Ectodermal cell (in vitro differentiated cells): ENCODE measurements around the gene ROBO4.
A peak's percentile ranks its signal among the peaks of the same experiment; 100 is the strongest.

Experiments used
- H3K27ac ChIP-seq: 2 replicates; pipeline ENCODE4 v1.7.0; 2013; ENCODE audit warnings: mild to moderate bottlenecking, low read depth, low read length; ENCODE audit not compliant: insufficient read depth, poor library complexity, severe bottlenecking
- H3K27me3 ChIP-seq: 2 replicates; pipeline ENCODE4 v1.7.0; 2013; ENCODE audit warnings: mild to moderate bottlenecking, low read length; ENCODE audit not compliant: insufficient read depth, control insufficient read depth, poor library complexity, severe bottlenecking
- H3K36me3 ChIP-seq: one replicate; pipeline ENCODE4 v1.7.0; 2013; ENCODE audit warnings: low read length; ENCODE audit not compliant: control insufficient read depth, insufficient read depth
- H3K4me1 ChIP-seq: one replicate; pipeline ENCODE4 v1.7.0; 2013; ENCODE audit warnings: low read length; ENCODE audit not compliant: control insufficient read depth, insufficient read depth
- H3K4me3 ChIP-seq: 2 replicates; pipeline ENCODE4 v1.7.0; 2013; ENCODE audit warnings: low read depth, low read length, control low read depth; ENCODE audit not compliant: insufficient read depth
- H3K9me3 ChIP-seq: 2 replicates; pipeline ENCODE4 v1.7.0; 2013; ENCODE audit warnings: mild to moderate bottlenecking, low read length, moderate library complexity; ENCODE audit not compliant: control insufficient read depth
- WGBS, 2 experiments: methylation state at CpG; one replicate each; pipeline ENCODE4 v1.1.7; 2013; ENCODE audit warnings: missing lambda C conversion rate in 2 of 2; 5-methylcytosine and 5-hydroxymethylcytosine counted together

Gene ROBO4

GRCh38 chr11:124864892-124865180 is 32.8 kb downstream of the ROBO4 start:
- Histone ChIP-seq H3K9me3 (no peaks in the 10 kb centered on the region), H3K36me3 (no peaks in the 10 kb centered on the region), H3K27ac (no peak overlapping the region), H3K27me3 (peaks cover 83% of the 10 kb centered on the region), H3K4me1 (peaks cover 59% of the 10 kb centered on the region), H3K4me3 (peak overlapping the region; percentile 40)
- 9 to 11% methylated on average over 9 of the region's 9 CpGs for WGBS, 2 experiments

DNA sequence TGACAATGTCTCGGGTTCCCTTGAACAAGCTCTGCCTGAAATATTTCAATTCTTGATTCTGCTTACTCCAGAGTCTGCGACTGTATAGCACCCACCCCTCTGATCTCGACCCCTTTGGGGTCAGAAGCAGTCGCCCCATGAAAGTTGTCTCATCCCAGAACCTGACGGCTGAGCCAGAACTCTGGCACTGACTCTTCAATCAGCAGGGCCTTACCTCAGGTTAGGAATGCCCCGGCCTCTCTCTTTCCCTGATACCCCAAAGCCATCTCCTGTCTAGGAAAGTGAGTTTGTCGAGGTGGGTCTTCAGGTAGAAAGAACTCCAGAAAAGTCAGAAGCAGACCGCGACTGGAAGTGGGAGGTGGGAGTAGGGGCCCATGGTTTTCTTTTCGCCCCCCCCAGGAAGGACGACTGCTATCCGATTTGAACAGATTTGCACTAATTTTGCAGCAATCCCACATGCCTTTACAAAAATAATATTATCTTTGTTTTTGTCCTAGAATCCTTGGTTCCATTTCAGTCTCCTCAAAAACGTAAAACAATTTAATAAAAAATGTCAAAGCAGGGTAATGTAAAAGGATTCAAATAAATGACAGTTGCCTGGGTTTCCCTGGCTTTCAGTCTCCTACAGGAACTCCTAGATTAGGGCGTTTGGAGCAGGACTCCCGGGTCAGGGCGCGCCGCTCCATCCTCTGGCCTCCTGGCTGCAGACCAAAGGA is 33.3 kb downstream of the ROBO4 start:
- Histone ChIP-seq H3K4me3 (peak overlapping the region; percentile 40), H3K9me3 (no peaks in the 10 kb centered on the region), H3K27ac (no peak overlapping the region), H3K36me3 (no peaks in the 10 kb centered on the region), H3K27me3 (peaks cover 78% of the 10 kb centered on the region), H3K4me1 (peaks cover 59% of the 10 kb centered on the region)
- WGBS, 2 experiments = 26% methylated on average over 17 to 18 of the region's 18 CpGs

GRCh38 chr11:124863826-124864165 is 33.9 kb downstream of the ROBO4 start:
- Histone ChIP-seq H3K4me1 (peaks cover 58% of the 10 kb centered on the region), H3K9me3 (no peaks in the 10 kb centered on the region), H3K4me3 (no peak overlapping the region), H3K36me3 (no peaks in the 10 kb centered on the region), H3K27ac (no peak overlapping the region), H3K27me3 (peaks cover 72% of the 10 kb centered on the region)
- WGBS, 2 experiments = 5 to 7% methylated on average over 9 of the region's 9 CpGs

- Histone ChIP-seq H3K36me3 (no peaks in the 10 kb centered on the region), H3K9me3 (no peaks in the 10 kb centered on the region), H3K4me1 (peaks cover 52% of the 10 kb centered on the region), H3K4me3 (peak overlapping the region; percentile 24), H3K27me3 (peaks cover 67% of the 10 kb centered on the region), H3K27ac (no peak overlapping the region)
- WGBS, 2 experiments = 3 to 4% methylated on average over 31 of the region's 31 CpGs
Measured at GRCh38 chr11:124863137-124863825, 34.4 kb downstream of the ROBO4 start.

DNA sequence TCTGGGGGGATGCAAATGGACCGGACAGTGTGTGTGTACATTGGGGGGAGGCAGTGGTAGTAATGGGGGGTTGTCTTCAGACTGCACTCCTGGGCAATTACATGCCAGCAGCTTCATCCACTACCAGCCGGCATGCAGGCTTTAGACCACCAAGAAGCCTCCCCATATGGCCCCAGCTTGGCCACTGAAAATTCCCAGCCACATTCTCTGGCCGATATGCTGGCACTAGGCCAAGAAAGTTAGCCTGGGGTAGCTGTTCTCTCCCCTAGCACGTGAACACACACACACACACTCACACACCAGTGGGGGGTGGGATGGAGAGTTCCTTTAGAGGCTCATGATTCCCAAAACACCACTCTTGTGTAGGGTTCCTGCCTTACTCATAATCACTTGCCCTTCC is 36.0 kb downstream of the ROBO4 start:
- WGBS, 2 experiments = 62 to 63% methylated on average over 3 to 4 of the region's 4 CpGs
- Histone ChIP-seq H3K4me3 (no peak overlapping the region), H3K4me1 (peaks cover 49% of the 10 kb centered on the region), H3K9me3 (no peaks in the 10 kb centered on the region), H3K36me3 (no peaks in the 10 kb centered on the region), H3K27ac (no peak overlapping the region), H3K27me3 (peaks cover 51% of the 10 kb centered on the region)

DNA sequence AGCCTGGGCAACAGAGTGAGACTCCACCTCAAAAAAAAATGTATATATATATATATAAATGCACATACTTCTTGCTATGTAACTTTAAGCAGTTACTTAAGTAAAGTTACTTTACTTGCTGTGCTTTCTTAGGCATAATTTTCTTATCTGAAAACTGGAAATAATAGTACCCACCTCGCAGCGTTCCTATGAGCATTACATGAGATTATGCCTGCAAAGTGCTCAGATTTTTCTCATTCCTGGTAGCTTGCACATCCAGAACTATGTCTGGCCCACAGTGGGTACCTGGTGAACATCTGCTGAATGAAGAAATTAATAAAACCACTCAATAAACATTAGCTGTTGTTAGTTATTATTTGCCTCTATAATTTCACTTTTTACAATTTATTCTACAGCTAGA is 38.5 kb downstream of the ROBO4 start:
- peaks cover 35% of the 10 kb centered on the region for H3K27me3 ChIP-seq
- no peak overlapping the region for H3K4me3 ChIP-seq
- no peak overlapping the region for H3K27ac ChIP-seq
- H3K4me1 ChIP-seq = peaks cover 35% of the 10 kb centered on the region
- no peaks in the 10 kb centered on the region for H3K9me3 ChIP-seq
- 90 to 96% methylated on average over 2 of the region's 2 CpGs for WGBS, 2 experiments
- H3K36me3 ChIP-seq = no peaks in the 10 kb centered on the region

GRCh38 chr11:124846070-124846673 is 51.5 kb downstream of the ROBO4 start:
- Histone ChIP-seq H3K27me3 (peaks cover 100% of the 10 kb centered on the region), H3K4me1 (peaks cover 66% of the 10 kb centered on the region), H3K36me3 (no peaks in the 10 kb centered on the region), H3K9me3 (no peaks in the 10 kb centered on the region), H3K27ac (no peak overlapping the region), H3K4me3 (peak overlapping the region; percentile 2)
- WGBS, 2 experiments = 38 to 44% methylated on average over 10 of the region's 11 CpGs

GRCh38 chr11:124844664-124845079 is 53.0 kb downstream of the ROBO4 start:
- peaks cover 75% of the 10 kb centered on the region for H3K4me1 ChIP-seq
- WGBS, 2 experiments = 47% methylated on average over 8 of the region's 8 CpGs
- no peak overlapping the region for H3K27ac ChIP-seq
- no peaks in the 10 kb centered on the region for H3K9me3 ChIP-seq
- H3K4me3 ChIP-seq = no peak overlapping the region
- H3K36me3 ChIP-seq = no peaks in the 10 kb centered on the region
- peaks cover 100% of the 10 kb centered on the region for H3K27me3 ChIP-seq

DNA sequence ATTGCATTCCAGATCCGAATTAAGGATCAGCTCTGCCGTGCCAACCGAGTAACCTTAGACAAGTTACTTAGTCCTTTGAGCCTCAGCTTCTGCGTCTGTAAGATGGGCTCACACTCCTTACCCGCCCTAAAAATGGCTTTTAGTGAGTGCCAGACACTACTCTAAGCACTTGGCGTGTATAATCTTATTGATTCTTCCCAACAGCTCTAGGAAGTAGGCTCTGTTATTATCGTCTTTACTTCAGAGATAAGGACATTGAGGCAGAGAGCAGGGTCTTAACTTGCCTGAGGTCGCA is 54.1 kb downstream of the ROBO4 start:
- peaks cover 76% of the 10 kb centered on the region for H3K4me1 ChIP-seq
- no peaks in the 10 kb centered on the region for H3K36me3 ChIP-seq
- peak overlapping the region; percentile 79 for H3K27ac ChIP-seq
- 23 to 27% methylated on average over 8 of the region's 8 CpGs for WGBS, 2 experiments
- peaks cover 100% of the 10 kb centered on the region for H3K27me3 ChIP-seq
- H3K9me3 ChIP-seq = no peaks in the 10 kb centered on the region
- no peak overlapping the region for H3K4me3 ChIP-seq

- H3K9me3 ChIP-seq = no peaks in the 10 kb centered on the region
- H3K27me3 ChIP-seq = peaks cover 99% of the 10 kb centered on the region
- peak overlapping the region; percentile 79 for H3K27ac ChIP-seq
- H3K36me3 ChIP-seq = no peaks in the 10 kb centered on the region
- peaks cover 70% of the 10 kb centered on the region for H3K4me1 ChIP-seq
- 27 to 31% methylated on average over 4 of the region's 4 CpGs for WGBS, 2 experiments
- no peak overlapping the region for H3K4me3 ChIP-seq
Measured at GRCh38 chr11:124842305-124842704, 55.4 kb downstream of the ROBO4 start.
